Stimulated activated CD8-positive, alpha-beta memory T cell treated with anti-CD3 and anti-CD28 coated beads, Interleukin-7, amount 100 ng/mL, for 24 hours (primary cell): ENCODE results near the gene TSC1.

Experiments
- DNase-seq: peaks from one replicate; pipeline ENCODE4 v3.0.0-alpha.2; 2020; ENCODE audit warnings: low read depth

The TSC1 gene

DNA sequence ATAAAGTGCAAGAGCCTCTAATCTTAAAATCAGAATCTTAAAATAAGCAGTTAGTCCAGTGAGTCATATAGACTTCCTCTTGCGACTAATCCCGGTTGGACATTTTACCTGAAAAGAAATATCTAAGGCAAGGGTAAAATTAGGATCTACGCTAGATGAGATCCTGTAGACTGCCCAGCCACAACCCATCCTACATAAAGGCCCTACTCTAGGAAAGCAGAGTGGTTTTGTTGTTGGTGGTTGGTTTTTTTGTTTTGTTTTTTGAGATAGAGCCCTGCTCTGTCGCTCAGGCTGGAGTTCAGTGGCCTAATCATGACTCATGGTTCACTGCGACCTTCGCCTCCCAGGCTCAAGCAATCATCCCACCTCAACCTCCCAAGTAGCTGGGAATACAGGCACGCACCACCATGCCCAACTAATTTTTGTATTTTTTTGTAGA, 6.9 kb downstream of the TSC1 start:
- no peak for DNase-seq

GRCh38 chr9:132935026-132935425, 9.4 kb downstream of the TSC1 start:
- no peak for DNase-seq

GRCh38 chr9:132931178-132931735, 13.2 kb downstream of the TSC1 start:
- DNase-seq: no peak

DNA sequence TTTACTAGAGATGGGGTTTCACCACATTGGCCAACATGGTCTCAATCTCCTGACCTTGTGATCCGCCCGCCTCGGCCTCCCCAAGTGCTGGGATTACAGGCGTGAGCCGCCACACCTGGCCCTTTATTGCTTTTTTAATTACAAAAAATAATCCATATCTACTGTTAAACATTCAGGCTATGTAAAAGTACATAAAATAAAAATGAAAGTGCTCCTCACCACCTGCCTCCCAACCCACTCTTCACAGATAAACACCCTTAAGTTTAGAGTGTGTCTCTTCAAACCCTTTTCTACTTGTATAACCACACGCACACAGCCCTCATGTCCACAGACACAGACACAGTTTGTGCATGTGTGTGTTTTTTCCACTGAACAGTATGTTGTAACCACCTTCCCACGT, 16.7 kb downstream of the TSC1 start:
- no peak for DNase-seq

GRCh38 chr9:132923346-132923902, 21.0 kb downstream of the TSC1 start:
- no peak for DNase-seq

DNA sequence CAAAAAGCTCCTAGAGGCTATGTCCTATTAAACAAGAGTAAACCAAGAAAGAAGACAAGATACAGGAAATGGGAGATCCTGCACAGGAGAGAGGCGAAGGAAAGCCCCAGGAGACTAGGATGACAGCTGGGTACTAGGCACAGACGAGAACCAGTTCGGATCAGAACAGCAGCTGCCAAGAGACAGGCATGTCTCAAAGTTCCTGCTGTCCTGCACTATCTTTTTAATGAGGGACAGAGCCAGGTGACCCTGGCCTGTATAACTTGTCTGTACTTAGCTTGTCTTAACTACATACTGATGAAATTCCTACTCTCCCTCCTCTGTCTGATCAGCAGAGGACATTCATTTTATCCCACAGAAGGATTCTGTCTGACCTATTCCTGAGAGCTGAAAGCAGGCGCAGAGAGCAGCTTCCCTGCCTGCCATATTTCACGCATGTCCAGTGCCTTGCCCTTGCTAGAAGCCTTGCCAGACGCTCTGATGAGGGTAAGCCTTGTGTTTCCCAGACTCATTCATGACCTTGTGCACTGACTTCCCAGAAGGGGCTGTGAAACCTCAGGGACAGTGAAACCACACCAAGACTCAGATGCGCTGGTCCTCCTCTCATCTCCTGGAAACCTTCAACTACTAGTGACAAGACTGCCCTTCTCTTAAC, 24.7 kb downstream of the TSC1 start:
- no peak for DNase-seq

- DNase-seq: no peak
These were observed 29.5 kb downstream of the TSC1 start for GRCh38 chr9:132914924-132915323.

- DNase-seq: no peak
These were observed 32.3 kb downstream of the TSC1 start for GRCh38 chr9:132912131-132912530.

GRCh38 chr9:132910376-132910775, 34.0 kb downstream of the TSC1 start:
- no peak for DNase-seq

DNA sequence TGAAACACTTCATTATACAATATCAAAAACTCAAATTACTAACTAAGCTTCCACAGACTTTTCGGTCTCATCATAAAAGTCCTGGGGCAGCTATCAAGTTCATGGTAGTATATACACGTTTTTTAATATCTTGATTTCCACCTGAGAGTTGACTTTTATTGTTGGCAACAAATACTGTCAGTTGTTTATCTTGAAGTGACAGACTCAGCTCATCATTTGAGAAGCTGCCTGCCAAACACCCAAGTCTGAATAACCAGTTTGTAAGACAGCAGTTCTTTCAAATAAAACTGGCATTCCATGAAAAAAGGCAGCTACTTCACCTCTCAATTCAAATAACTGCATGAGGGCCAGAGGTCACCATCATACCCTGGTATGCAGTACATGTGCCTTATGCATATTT, 35.1 kb downstream of the TSC1 start:
- DNase-seq: no peak

- DNase-seq: no peak
These were observed 35.8 kb downstream of the TSC1 start for GRCh38 chr9:132908635-132909034.

DNA sequence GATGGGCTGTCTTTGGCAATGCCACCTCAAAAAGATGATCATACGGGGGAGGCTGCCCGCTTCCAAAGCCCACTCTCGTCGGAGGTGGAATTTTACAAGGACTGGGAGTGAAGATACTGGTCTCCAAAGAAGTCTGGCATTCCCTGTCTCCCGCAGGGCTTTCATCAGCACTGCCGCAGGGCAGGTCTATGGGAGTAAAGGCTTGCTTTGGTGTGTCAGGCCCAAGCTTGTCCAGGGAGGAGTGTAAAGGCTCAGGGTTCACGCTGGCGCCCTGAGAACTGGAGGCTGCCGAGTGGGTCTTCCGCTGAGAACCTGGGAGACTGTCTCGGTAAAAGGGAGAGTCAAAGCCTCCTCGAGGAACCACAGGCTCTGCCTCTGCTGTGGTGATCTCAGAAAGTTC, 38.7 kb downstream of the TSC1 start:
- no peak for DNase-seq

GRCh38 chr9:132903574-132904492, 40.6 kb downstream of the TSC1 start:
- DNase-seq: no peak

DNA sequence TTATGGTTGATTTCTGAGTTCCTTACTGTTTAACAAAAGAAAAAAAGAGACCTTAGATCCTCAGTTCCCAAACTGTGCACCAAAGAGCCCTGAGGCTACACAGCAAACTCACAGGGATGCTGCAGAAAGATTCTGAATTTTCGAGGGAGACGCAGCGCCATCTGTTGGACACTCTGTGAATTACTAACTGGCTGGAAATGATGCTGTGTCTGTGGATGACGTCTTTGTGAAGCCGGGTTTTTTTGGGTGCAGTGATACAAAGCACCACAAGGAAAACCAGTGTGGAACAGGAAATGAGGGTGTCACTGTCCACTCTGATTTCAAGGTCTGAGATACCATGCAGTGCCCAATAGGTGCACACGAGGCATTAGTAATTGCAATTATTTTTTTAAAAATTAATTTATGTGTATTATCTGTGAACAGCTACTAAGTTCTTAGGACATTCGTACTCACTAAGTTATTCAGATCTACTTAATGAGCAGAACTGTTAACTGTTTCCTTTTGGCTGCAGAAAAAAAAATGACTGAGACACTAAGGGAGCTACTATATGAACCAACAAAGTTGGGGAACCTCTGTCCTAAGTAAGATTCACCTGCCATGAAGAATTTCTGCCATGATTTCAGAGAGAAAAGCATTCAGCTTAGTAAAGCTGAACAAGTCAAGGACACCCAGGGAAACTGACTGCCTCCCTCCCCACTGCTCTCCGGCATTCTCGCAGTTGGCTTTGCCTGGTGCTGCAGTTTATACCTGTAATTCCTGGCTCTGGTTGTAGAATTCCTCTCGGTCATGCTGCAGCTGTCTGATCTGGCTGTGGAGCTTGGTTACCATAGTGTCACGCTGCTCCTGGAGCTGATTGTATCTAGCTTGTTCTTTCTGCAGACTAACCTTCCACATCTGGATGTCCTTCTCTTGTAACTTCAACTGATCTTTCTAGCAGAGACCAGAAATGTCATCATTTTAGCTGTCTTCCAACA, 42.3 kb downstream of the TSC1 start:
- DNase-seq: peak; percentile 56

- no peak for DNase-seq
These were observed 46.4 kb downstream of the TSC1 start for GRCh38 chr9:132898051-132898450.

DNA sequence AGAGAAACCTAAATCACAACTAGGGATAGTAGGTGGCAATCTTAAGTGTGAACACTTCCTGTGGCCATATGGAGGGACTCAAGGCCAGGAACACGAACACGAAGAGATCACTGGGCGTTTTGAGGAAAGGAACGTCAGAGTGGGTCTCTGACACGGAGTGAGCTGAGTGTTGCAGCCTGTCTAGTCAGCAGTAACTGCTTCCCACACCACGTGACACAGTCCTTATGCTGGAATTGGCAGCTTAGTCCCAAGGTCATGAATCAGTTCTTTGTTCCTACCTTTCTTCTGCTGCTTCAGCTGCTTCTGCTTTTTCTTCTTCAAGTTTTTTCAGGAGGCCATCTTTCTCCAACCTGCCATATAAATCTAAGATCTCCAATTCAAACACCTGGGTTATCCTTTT, 47.5 kb downstream of the TSC1 start:
- DNase-seq: no peak

DNA sequence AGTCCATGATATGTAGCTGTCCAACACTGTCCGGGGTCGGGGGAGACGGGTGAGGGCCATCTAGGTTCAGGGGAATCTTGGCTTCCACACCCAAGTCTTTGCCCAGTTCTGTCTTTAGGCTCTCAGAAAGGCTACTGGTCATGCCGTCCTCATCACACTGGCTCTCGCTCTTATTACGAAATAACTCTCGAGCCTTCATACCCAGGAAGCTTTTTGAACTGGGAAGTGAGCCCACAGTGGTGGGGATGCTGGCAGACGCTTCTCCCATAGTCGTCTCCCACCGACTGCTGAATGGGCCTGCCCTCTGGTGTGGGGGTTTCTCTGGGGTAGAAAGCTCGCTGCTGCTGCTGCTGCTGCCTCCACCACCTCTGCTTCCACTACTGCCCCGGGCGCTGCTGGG, 48.2 kb downstream of the TSC1 start:
- DNase-seq: no peak

DNA sequence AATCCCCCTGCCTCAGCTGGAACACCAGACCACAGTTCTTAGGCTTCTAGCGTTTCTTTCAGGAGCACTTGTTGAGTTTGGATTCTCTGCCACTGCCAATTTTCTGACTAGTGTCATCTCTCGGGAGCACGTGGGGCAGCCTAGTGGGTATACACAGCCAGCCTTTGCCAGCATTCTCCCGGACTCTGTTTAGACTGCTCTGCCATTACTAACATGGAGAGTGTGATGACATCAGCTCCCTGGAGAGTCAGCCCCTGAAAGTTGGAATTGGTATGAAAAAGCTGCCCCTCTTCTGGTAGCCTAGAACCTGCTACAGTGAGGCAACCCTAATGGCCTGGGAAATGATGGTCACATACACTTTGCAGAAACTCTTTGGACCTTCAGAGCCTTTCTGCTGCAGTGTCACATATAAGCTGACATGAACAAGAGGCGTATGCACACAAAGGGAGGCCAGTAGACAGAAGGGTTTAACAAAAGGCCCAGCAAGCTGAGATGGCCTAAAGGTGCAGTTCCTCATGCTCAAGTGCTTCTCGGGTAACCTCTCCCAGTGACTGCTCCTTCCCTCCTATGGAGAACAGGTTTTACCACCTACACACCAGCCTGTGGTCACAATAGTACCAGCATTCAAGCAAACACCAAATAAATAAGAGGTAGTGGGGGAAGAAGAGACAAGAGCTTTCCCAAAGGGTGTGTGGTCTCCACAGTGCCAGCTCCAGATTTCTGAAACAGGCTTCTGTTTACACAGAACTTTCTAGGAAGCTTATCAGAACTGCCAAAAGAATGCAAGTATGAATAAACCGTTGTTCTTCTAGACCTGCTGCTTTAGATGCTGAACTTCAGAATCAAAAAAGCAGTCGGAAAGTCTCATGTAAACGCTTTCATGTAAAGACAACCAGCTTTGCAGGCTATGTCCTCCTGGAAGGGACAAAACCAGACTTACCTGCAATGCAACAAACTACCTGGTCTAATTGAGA, 49.3 kb downstream of the TSC1 start:
- no peak for DNase-seq

- no peak for DNase-seq
These were observed 50.1 kb downstream of the TSC1 start for GRCh38 chr9:132894346-132894745.

DNA sequence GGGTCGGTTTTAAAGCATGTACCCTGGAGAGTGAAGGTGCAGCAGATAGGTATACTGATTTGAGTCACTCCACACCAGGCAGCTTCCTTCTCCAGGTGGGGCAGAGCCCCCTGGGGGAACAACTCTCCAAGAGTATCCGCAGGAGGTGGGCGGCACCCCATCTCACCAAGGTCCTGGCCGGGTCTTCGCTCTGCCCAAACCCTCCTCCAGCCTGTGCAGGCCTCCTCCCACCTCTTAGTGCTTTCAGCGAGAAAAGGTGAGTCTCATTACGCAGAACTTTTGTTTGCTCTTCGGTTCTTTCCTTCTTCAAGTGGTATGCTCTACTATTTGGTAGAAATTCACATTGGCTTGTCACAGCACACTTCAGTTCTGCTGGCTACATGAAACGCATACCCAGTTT, 52.0 kb downstream of the TSC1 start:
- no peak for DNase-seq
